Measurements from ENCODE around the gene ANGPT4. TPM values are rescaled to one million over a fixed set of nuclear protein-coding genes. Genes with fewer than 3 reads are reported as not detected.

The ANGPT4 gene
- total RNA-seq, 2 donors from 2014 or later = 1.4 to 1.6 TPM

DNA sequence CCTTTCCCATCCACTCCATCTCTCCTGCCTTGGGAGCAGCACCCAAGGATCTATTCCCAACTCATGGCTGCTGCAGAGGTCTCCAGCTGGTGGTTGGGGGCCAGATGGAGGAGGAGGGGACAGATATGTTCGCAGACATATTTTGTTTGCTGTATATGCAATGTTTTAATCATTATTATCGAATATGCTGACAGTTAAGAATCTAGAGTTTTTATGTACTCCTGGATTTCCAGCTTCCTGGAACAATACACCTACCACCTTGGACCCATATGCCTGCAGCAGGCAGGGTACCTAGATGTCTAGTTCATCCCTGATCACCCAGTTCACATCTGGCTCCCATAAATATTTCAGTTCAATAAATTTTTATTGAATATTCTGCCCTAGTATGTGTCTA is 73.6 kb downstream of the ANGPT4 start:
- TF ChIP-seq CTCF (IDR thresholded peaks at IDR 0.05) = no peak
- Histone ChIP-seq H3K27me3 (replicated peaks; ENCODE audit: insufficient read depth) (no peaks in the 10 kb centered on the region), H3K9me3 (no peaks in the 10 kb centered on the region), H3K27ac (no peak overlapping the region), H3K4me3 (no peak overlapping the region), H3K4me1 (ENCODE audit: control insufficient read depth in 1 of 2, low read depth in 2 of 2) (peaks cover 0 to 26% of the 10 kb centered on the region in 2 donors), H3K36me3 (no peaks in the 10 kb centered on the region)
- DNase-seq (ENCODE audit: low spot score) = no peak
- no peak for ATAC-seq (ENCODE audit: insufficient number of reproducible peaks, low FRiP score, low read depth)

GRCh38 chr20:841568-842546 is 74.3 kb downstream of the ANGPT4 start:
- ATAC-seq (ENCODE audit: insufficient number of reproducible peaks, low FRiP score, low read depth) = no peak
- H3K4me3 ChIP-seq = peak overlapping the region; percentile 53
- no peak overlapping the region for H3K27ac ChIP-seq
- DNase-seq (ENCODE audit: low spot score) = no peak
- no peaks in the 10 kb centered on the region for H3K9me3 ChIP-seq
- TF ChIP-seq CTCF (IDR thresholded peaks at IDR 0.05) = no peak
- peaks cover 0 to 26% of the 10 kb centered on the region in 2 donors for H3K4me1 ChIP-seq (ENCODE audit: control insufficient read depth in 1 of 2, low read depth in 2 of 2)
- H3K36me3 ChIP-seq = no peaks in the 10 kb centered on the region
- no peaks in the 10 kb centered on the region for H3K27me3 ChIP-seq (replicated peaks; ENCODE audit: insufficient read depth)

GRCh38 chr20:840858-841567 is 75.1 kb downstream of the ANGPT4 start:
- Histone ChIP-seq H3K4me3 (peak overlapping the region; percentile 53), H3K4me1 (ENCODE audit: control insufficient read depth in 1 of 2, low read depth in 2 of 2) (peaks cover 0 to 26% of the 10 kb centered on the region in 2 donors), H3K27ac (no peak overlapping the region), H3K36me3 (no peaks in the 10 kb centered on the region), H3K9me3 (no peaks in the 10 kb centered on the region), H3K27me3 (replicated peaks; ENCODE audit: insufficient read depth) (no peaks in the 10 kb centered on the region)
- ATAC-seq (ENCODE audit: insufficient number of reproducible peaks, low FRiP score, low read depth) (no peak), DNase-seq (ENCODE audit: low spot score) (no peak)
- TF ChIP-seq CTCF (IDR thresholded peaks at IDR 0.05) = no peak

- Histone ChIP-seq H3K4me1 (ENCODE audit: control insufficient read depth in 1 of 2, low read depth in 2 of 2) (peaks cover 4 to 26% of the 10 kb centered on the region in 2 donors), H3K4me3 (no peak overlapping the region), H3K9me3 (no peaks in the 10 kb centered on the region), H3K36me3 (no peaks in the 10 kb centered on the region), H3K27me3 (replicated peaks; ENCODE audit: insufficient read depth) (no peaks in the 10 kb centered on the region), H3K27ac (no peak overlapping the region)
- DNase-seq (ENCODE audit: low spot score) (no peak), ATAC-seq (ENCODE audit: insufficient number of reproducible peaks, low FRiP score, low read depth) (no peak)
- no peak for TF ChIP-seq CTCF (IDR thresholded peaks at IDR 0.05)
Measured at GRCh38 chr20:840503-840857, 75.7 kb downstream of the ANGPT4 start.

GRCh38 chr20:839626-840025 is 76.5 kb downstream of the ANGPT4 start:
- no peak overlapping the region for H3K4me3 ChIP-seq
- ATAC-seq (ENCODE audit: insufficient number of reproducible peaks, low FRiP score, low read depth) (no peak), DNase-seq (ENCODE audit: low spot score) (no peak)
- no peak for TF ChIP-seq CTCF (IDR thresholded peaks at IDR 0.05)
- no peaks in the 10 kb centered on the region for H3K36me3 ChIP-seq
- H3K27ac ChIP-seq = no peak overlapping the region
- H3K9me3 ChIP-seq = no peaks in the 10 kb centered on the region
- H3K27me3 ChIP-seq (replicated peaks; ENCODE audit: insufficient read depth) = no peaks in the 10 kb centered on the region
- H3K4me1 ChIP-seq (ENCODE audit: control insufficient read depth in 1 of 2, low read depth in 2 of 2) = peaks cover 9 to 23% of the 10 kb centered on the region in 2 donors
